DOHH2 (cell line): Measurements from ENCODE around the gene CIAO1.

ENCODE experiments used
- H3F3A ChIP-seq: fragments of 200-600 bp; sonication (generic), shearing (Covaris generic); 2 replicates; pipeline ENCODE4 v1.6.0; 2016; ENCODE audit warnings: antibody characterized with exemption, mild to moderate bottlenecking; ENCODE audit not compliant: control insufficient read depth, insufficient read depth
- H3K27ac ChIP-seq: fragments of 200-600 bp; sonication (generic); 2 replicates; pipeline ENCODE4 v1.5.1; 2014; ENCODE audit warnings: low read depth, mild to moderate bottlenecking, low read length, moderate library complexity
- H3K27me3 ChIP-seq: fragments of 200-600 bp; sonication (generic); 2 replicates; pipeline ENCODE4 v1.6.1; 2014; ENCODE audit warnings: mild to moderate bottlenecking, low read length, mixed read lengths; ENCODE audit not compliant: control insufficient read depth
- H3K36me3 ChIP-seq: fragments of 200-600 bp; sonication (generic); 2 replicates; pipeline ENCODE4 v1.6.1; 2014; ENCODE audit warnings: mild to moderate bottlenecking, low read length, moderate library complexity, mixed read lengths; ENCODE audit not compliant: control insufficient read depth
- H3K4me1 ChIP-seq: fragments of 200-600 bp; sonication (generic); 2 replicates; pipeline ENCODE4 v1.6.1; 2014; ENCODE audit warnings: mild to moderate bottlenecking, low read length, mixed read lengths; ENCODE audit not compliant: control insufficient read depth
- H3K4me2 ChIP-seq: fragments of 200-600 bp; sonication (generic); 2 replicates; pipeline ENCODE4 v1.6.0; 2014; ENCODE audit warnings: mild to moderate bottlenecking, low read length, moderate library complexity
- H3K4me3 ChIP-seq: fragments of 200-600 bp; sonication (generic); 2 replicates; pipeline ENCODE4 v1.5.1; 2014; ENCODE audit warnings: mild to moderate bottlenecking, low read length, mixed read lengths
- H3K79me2 ChIP-seq: fragments of 200-600 bp; sonication (generic); 2 replicates; pipeline ENCODE4 v1.6.1; 2014; ENCODE audit warnings: mild to moderate bottlenecking, low read length, mixed read lengths; ENCODE audit not compliant: control insufficient read depth
- H3K9me2 ChIP-seq: fragments of 200-600 bp; sonication (generic); replicated peaks from 2 replicates; pipeline ENCODE4 v1.6.1; 2014; ENCODE audit warnings: mild to moderate bottlenecking, low read length, mixed read lengths; ENCODE audit not compliant: control insufficient read depth
- H3K9me3 ChIP-seq: fragments of 200-600 bp; sonication (generic); 2 replicates; pipeline ENCODE4 v1.6.1; 2014; ENCODE audit warnings: antibody characterized with exemption, low read length, mixed read lengths; ENCODE audit not compliant: control insufficient read depth, insufficient read depth
- H4K20me1 ChIP-seq: fragments of 200-600 bp; sonication (generic); 2 replicates; pipeline ENCODE4 v1.6.0; 2014; ENCODE audit warnings: low read depth, mild to moderate bottlenecking, antibody characterized with exemption, low read length, moderate library complexity; ENCODE audit not compliant: control insufficient read depth, insufficient read depth
- EZH2phosphoT487 ChIP-seq: fragments of 200-600 bp; sonication (generic); IDR thresholded peaks from 2 replicates; pipeline ENCODE4 v1.6.1; 2017; ENCODE audit warnings: borderline replicate concordance, mild to moderate bottlenecking, antibody characterized with exemption, low read length, moderate library complexity, mixed read lengths
- TF ChIP-seq, protein P1 (sequence below): fragments of 200-600 bp; sonication (generic); IDR thresholded peaks from one replicate; pipeline ENCODE4 v1.5.1; 2014; ENCODE audit warnings: antibody characterized with exemption, mild to moderate bottlenecking, low read depth, low read length; ENCODE audit not compliant: poor library complexity, severe bottlenecking

Gene CIAO1

DNA sequence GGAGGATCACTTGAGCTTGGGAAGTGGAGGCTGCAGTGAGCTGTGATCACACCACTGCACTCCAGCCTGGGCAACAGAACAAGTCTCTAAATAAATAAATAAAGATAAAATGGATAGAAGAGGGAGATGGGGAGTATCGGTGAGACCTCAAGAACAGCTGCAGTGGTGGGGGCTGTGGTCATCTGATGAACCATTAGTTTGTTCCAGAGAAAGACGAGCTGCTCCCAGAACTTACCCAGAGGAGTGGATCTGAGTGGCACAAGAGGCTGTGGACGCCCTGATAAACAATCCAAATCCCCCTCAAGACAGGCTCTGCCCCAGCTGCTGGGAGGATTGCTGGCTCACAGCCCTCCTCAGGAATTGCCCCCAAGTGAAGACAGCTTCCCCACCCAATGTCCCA is 26.9 kb upstream of the CIAO1 start:
- Histone ChIP-seq H3F3A (peaks cover 19% of the 10 kb centered on the region), H3K27ac (no peak overlapping the region), H3K79me2 (peaks cover 10% of the 10 kb centered on the region), H3K36me3 (no peaks in the 10 kb centered on the region), H3K4me3 (no peak overlapping the region), H3K27me3 (no peaks in the 10 kb centered on the region), H3K9me2 (no peaks in the 10 kb centered on the region), H3K9me3 (no peaks in the 10 kb centered on the region), H4K20me1 (no peaks in the 10 kb centered on the region), H3K4me2 (no peak overlapping the region), H3K4me1 (peaks cover 60% of the 10 kb centered on the region)
- TF ChIP-seq, protein P1, sequence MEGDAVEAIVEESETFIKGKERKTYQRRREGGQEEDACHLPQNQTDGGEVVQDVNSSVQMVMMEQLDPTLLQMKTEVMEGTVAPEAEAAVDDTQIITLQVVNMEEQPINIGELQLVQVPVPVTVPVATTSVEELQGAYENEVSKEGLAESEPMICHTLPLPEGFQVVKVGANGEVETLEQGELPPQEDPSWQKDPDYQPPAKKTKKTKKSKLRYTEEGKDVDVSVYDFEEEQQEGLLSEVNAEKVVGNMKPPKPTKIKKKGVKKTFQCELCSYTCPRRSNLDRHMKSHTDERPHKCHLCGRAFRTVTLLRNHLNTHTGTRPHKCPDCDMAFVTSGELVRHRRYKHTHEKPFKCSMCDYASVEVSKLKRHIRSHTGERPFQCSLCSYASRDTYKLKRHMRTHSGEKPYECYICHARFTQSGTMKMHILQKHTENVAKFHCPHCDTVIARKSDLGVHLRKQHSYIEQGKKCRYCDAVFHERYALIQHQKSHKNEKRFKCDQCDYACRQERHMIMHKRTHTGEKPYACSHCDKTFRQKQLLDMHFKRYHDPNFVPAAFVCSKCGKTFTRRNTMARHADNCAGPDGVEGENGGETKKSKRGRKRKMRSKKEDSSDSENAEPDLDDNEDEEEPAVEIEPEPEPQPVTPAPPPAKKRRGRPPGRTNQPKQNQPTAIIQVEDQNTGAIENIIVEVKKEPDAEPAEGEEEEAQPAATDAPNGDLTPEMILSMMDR = no peak
- TF ChIP-seq EZH2phosphoT487 = no peak

DNA sequence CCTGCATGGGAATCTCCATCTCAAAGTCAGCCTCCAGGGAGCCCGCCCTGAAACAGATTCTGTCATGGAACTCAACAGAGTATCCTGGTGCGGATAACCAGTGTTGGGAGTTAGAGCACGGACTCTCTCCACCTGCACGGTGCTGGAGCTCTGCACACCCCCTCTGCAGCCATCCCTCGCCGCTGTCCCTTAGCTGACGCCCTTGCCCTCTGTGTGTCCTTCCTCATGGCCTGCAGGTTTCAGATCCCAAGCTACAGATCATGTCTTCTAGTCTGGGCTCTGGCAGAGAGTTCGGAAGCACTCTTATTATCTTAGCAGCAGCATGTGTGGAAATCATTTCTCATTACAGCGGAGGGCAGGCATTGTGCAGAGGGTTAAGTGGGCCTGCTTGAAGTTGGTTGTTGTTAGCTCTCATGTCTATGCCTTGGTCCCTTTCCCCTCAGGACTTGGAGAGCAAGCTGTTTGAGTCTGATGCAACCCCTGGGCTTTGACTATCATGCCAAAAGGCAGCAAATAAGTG is 26.2 kb upstream of the CIAO1 start:
- no peaks in the 10 kb centered on the region for H3K36me3 ChIP-seq
- H3K4me1 ChIP-seq = peaks cover 58% of the 10 kb centered on the region
- no peaks in the 10 kb centered on the region for H4K20me1 ChIP-seq
- H3K9me2 ChIP-seq = no peaks in the 10 kb centered on the region
- H3K79me2 ChIP-seq = peaks cover 4% of the 10 kb centered on the region; the same call in 1 of the 2 replicates
- H3K27me3 ChIP-seq = no peaks in the 10 kb centered on the region
- no peak overlapping the region; the same call in 1 of the 2 replicates for H3K4me2 ChIP-seq
- no peak overlapping the region for H3K27ac ChIP-seq
- no peak for TF ChIP-seq EZH2phosphoT487
- TF ChIP-seq, protein P1 = no peak
- H3F3A ChIP-seq = peaks cover 19% of the 10 kb centered on the region
- H3K9me3 ChIP-seq = no peaks in the 10 kb centered on the region
- H3K4me3 ChIP-seq = no peak overlapping the region

DNA sequence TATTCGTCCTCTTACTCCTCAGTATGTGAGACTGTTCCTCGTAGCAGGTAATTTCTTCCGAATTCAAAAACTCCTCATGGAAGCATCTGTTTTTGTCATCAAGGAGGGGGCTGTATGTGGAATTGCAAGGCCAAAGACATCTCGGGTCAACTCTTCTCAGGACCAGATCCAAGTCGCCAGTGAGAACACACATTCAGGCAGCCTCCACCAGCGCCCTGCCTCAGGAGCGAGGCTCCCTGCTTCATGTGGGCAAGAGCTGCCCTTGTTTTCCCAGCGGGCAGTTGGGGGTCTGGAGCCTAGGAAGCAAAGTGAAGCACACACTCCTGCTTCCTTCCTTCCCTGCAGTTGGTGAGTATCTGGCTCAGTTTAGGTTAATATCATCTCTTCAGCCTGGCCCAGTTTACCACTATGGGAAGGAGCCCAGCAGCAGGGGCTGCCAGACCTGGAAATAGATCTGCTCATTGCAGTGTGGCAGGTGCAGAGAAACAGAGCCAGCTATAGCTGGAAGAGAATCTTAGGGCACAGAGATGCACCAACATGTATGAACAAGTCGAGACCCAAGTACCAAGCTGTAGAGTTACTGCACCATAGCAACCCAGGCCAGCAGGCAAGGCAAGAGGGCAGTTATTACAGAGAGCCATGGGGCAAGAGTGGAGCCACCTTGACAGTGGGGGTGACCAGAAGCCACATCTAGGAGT is 25.5 kb upstream of the CIAO1 start:
- Histone ChIP-seq H3K27ac (peak overlapping the region; percentile 88), H3K79me2 (0 out of 2 replicates have a peak, but pooled peaks cover 2% of the 10 kb centered on the region), H3K27me3 (no peaks in the 10 kb centered on the region), H3K9me3 (no peaks in the 10 kb centered on the region), H3K36me3 (no peaks in the 10 kb centered on the region), H3K4me2 (peak overlapping the region; percentile 87), H3K4me1 (peaks cover 58% of the 10 kb centered on the region), H4K20me1 (no peaks in the 10 kb centered on the region), H3K4me3 (peak overlapping the region; percentile 65), H3K9me2 (no peaks in the 10 kb centered on the region), H3F3A (peaks cover 19% of the 10 kb centered on the region)
- TF ChIP-seq EZH2phosphoT487 = no peak
- TF ChIP-seq, protein P1 = no peak
